ENCODE data around the gene TMEM259. TPM values are rescaled to one million over a fixed set of nuclear protein-coding genes. Genes with fewer than 3 reads are reported as not detected.

The TMEM259 gene
- polyA plus RNA-seq, 1 experiment: 111 TPM

- TF ChIP-seq CTCF (IDR thresholded peaks at IDR 0.05; ENCODE audit: insufficient read depth, low read depth, low read length): no peak
- no peak for DNase-seq (ENCODE audit: low read depth)
- CTCF ChIA-PET: interaction anchor here (0.9 to 1.3 kb wide), 2 partner anchors 19 to 137 kb away, joined by 4 read pairs; partner anchors contain the start of gene WDR18
- H3K4me3 ChIP-seq (ENCODE audit: low read depth, low read length): no peak overlapping the region
- H3K27me3 ChIP-seq (ENCODE audit: control insufficient read depth, insufficient read depth, low read length): peaks cover 9% of the 10 kb centered on the region
- no peaks in the 10 kb centered on the region for H3K36me3 ChIP-seq (ENCODE audit: control insufficient read depth, insufficient read depth, low read length)
- POLR2A ChIA-PET: no interaction called here
Observed at GRCh38 chr19:1003283-1003682, 17.6 kb downstream of the TMEM259 start.

DNA sequence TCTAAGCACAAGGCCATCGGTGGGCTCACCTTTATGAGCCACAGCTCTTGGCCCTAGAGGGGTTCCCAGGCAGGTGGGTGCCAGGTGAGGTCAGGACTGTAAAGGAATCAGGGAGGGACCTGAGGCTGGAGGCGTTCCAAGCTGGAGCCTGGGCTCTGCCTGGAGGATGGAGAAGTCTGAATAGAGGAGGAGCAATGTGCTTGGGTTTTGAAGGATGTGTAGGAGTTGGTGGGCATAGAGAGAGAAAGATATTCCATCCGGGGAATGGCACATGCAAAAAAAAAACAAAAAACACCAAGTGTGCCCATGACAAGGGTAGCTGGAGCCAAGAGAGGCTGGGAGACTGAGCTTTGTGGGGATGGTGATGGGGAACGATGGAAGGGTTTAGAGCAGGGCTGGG lies 18.3 kb downstream of the TMEM259 start:
- POLR2A ChIA-PET: no interaction called here
- peaks cover 14% of the 10 kb centered on the region for H3K27me3 ChIP-seq (ENCODE audit: control insufficient read depth, insufficient read depth, low read length)
- no peaks in the 10 kb centered on the region for H3K36me3 ChIP-seq (ENCODE audit: control insufficient read depth, insufficient read depth, low read length)
- TF ChIP-seq CTCF (IDR thresholded peaks at IDR 0.05; ENCODE audit: insufficient read depth, low read depth, low read length): no peak
- CTCF ChIA-PET: no interaction called here
- no peak for DNase-seq (ENCODE audit: low read depth)
- H3K4me3 ChIP-seq (ENCODE audit: low read depth, low read length): no peak overlapping the region

DNA sequence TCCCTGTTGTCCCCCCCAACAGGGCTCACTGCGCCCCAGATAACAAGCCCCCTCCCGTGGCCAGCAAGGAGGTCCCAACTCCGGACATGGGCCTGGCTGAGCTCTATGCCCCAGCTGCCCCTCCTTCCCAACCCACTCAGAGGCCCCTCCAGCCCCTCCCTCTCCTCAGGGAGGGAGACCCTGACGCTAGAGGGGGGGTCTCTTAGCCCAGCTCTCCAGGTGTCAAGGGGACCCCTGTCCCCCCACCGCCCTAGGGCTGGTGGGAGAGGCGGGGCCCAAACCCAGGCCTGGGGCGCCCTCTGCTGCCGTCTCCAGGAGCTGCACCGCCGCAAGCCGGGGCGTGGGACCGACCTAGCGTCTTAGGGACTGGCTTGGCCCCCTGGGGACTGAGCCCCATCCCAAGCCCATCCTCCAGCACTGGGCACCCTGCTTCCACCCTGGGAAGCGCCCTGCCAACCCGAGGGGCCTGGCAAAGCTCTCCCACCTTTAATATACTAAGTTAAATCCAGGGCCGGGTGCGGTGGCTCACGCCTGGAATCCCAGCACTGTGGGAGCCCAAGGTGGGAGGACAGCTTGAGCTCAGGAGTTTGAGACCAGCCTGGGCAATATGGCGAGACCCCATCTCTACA lies 19.3 kb downstream of the TMEM259 start:
- peak; percentile 94 for TF ChIP-seq CTCF (IDR thresholded peaks at IDR 0.05; ENCODE audit: insufficient read depth, low read depth, low read length)
- H3K36me3 ChIP-seq (ENCODE audit: control insufficient read depth, insufficient read depth, low read length): no peaks in the 10 kb centered on the region
- POLR2A ChIA-PET: interaction anchor here (0.9 kb wide), 1 partner anchor 27 kb away, joined by 3 read pairs; no protein-coding TSS in a partner anchor
- H3K27me3 ChIP-seq (ENCODE audit: control insufficient read depth, insufficient read depth, low read length): peaks cover 18% of the 10 kb centered on the region
- no peak for DNase-seq (ENCODE audit: low read depth)
- no peak overlapping the region for H3K4me3 ChIP-seq (ENCODE audit: low read depth, low read length)
- CTCF ChIA-PET: interaction anchor here (0.5 to 1.2 kb wide), 7 partner anchors 16 to 243 kb away, joined by 3 to 4 read pairs (median 3); no protein-coding TSS in a partner anchor

GRCh38 chr19:1000591-1001537 lies 20.1 kb downstream of the TMEM259 start:
- ChIA-PET CTCF (interaction anchor here (0.6 to 1.9 kb wide), 7 partner anchors 15 to 244 kb away, joined by 3 to 4 read pairs (median 3); no protein-coding TSS in a partner anchor), POLR2A (interaction anchor here (0.9 kb wide), 1 partner anchor 28 kb away, joined by 3 read pairs; no protein-coding TSS in a partner anchor)
- no peak for TF ChIP-seq CTCF (IDR thresholded peaks at IDR 0.05; ENCODE audit: insufficient read depth, low read depth, low read length)
- peaks cover 18% of the 10 kb centered on the region for H3K27me3 ChIP-seq (ENCODE audit: control insufficient read depth, insufficient read depth, low read length)
- H3K4me3 ChIP-seq (ENCODE audit: low read depth, low read length): peak overlapping the region; percentile 20
- no peak for DNase-seq (ENCODE audit: low read depth)
- no peaks in the 10 kb centered on the region for H3K36me3 ChIP-seq (ENCODE audit: control insufficient read depth, insufficient read depth, low read length)

- H3K4me3 ChIP-seq (ENCODE audit: low read depth, low read length): peak within 1 kb of the TSS; percentile 30
- CTCF ChIA-PET: interaction anchor here (1.3 to 1.9 kb wide), 2 partner anchors 15 to 77 kb away, joined by 4 read pairs; no protein-coding TSS in a partner anchor
- DNase-seq (ENCODE audit: low read depth): no peak
- H3K27me3 ChIP-seq (ENCODE audit: control insufficient read depth, insufficient read depth, low read length): peaks cover 18% of the 10 kb centered on the region
- POLR2A ChIA-PET: no interaction called here
- no peaks in the 10 kb centered on the region for H3K36me3 ChIP-seq (ENCODE audit: control insufficient read depth, insufficient read depth, low read length)
- peak; percentile 68 for TF ChIP-seq CTCF (IDR thresholded peaks at IDR 0.05; ENCODE audit: insufficient read depth, low read depth, low read length)
Observed at GRCh38 chr19:1000095-1000494, 20.8 kb downstream of the TMEM259 start, which contains the start of gene GRIN3B. Gene GRIN3B (plus strand): TSS chr19:1000419. CDS start chr19:1000438, 19 bp downstream.

Measured in BJ (cell line).